Activated CD4-positive, alpha-beta T cell treated with anti-CD3 and anti-CD28 coated beads, Interleukin-2, amount 50 U/mL, for 48 hours (primary cell): ENCODE data around the gene PDXK.

Source experiments
- DNase-seq, 2 experiments: peaks; one replicate each; pipeline ENCODE4 v3.0.0-alpha.2; 2020

PDXK gene

GRCh38 chr21:43726686-43727518 is 8.0 kb downstream of the PDXK start:
- DNase-seq: no peak

GRCh38 chr21:43727519-43728153 is 8.7 kb downstream of the PDXK start:
- no peak for DNase-seq

- no peak for DNase-seq
These were observed 9.2 kb downstream of the PDXK start for GRCh38 chr21:43728154-43728466.

- DNase-seq: peak; percentile 88 to 91
These were observed 9.8 kb downstream of the PDXK start for GRCh38 chr21:43728467-43729390.

- DNase-seq: no peak
These were observed 12.5 kb downstream of the PDXK start for GRCh38 chr21:43731476-43731875.

GRCh38 chr21:43731891-43732711 is 13.2 kb downstream of the PDXK start:
- DNase-seq: no peak

GRCh38 chr21:43733060-43733459 is 14.1 kb downstream of the PDXK start:
- no peak for DNase-seq

GRCh38 chr21:43733529-43734071 is 14.7 kb downstream of the PDXK start:
- DNase-seq: peak in 1 of 2 experiments; percentile 25

- peak in 1 of 2 experiments; percentile 33 for DNase-seq
These were observed 15.4 kb downstream of the PDXK start for GRCh38 chr21:43734131-43734927.

- no peak for DNase-seq
These were observed 15.9 kb downstream of the PDXK start for GRCh38 chr21:43734928-43735229.

GRCh38 chr21:43735236-43736091 is 16.5 kb downstream of the PDXK start:
- DNase-seq: no peak

- DNase-seq: no peak
These were observed 17.4 kb downstream of the PDXK start for GRCh38 chr21:43736224-43736883.

- DNase-seq: no peak
These were observed 18.4 kb downstream of the PDXK start for GRCh38 chr21:43737158-43737950.

- DNase-seq: no peak
These were observed 20.9 kb downstream of the PDXK start for GRCh38 chr21:43739621-43740435.

- no peak for DNase-seq
These were observed 21.7 kb downstream of the PDXK start for GRCh38 chr21:43740497-43741156.

GRCh38 chr21:43741423-43742096 is 22.6 kb downstream of the PDXK start:
- DNase-seq: no peak

GRCh38 chr21:43743947-43744346 is 25.0 kb downstream of the PDXK start:
- no peak for DNase-seq
